Endothelial cell (in vitro differentiated cells): ENCODE data around the gene PLA2G5. TPM values are rescaled to one million over a fixed set of nuclear protein-coding genes. Genes with fewer than 3 reads are reported as not detected.
"Not testable (repeated sequence)": the region's sequence is repeated elsewhere in the genome, so short reads cannot be mapped to it uniquely, and the experiment has no call there.

Experiments used
- DNase-seq: peaks from one replicate; pipeline ENCODE4 v3.0.0; 2021; ENCODE audit warnings: low spot score
- H3K27ac Mint-ChIP-seq: one replicate; pipeline ENCODE4 v1.8.0; 2021; ENCODE audit warnings: mixed read lengths, inconsistent platforms; ENCODE audit not compliant: unreplicated experiment
- H3K27me3 Mint-ChIP-seq: one replicate; pipeline ENCODE4 v1.8.0; 2021; ENCODE audit warnings: mild to moderate bottlenecking, moderate library complexity, mixed read lengths, inconsistent platforms; ENCODE audit not compliant: unreplicated experiment
- H3K36me3 Mint-ChIP-seq: one replicate; pipeline ENCODE4 v1.8.0; 2021; ENCODE audit warnings: mild to moderate bottlenecking, low read depth, mixed read lengths, inconsistent platforms; ENCODE audit not compliant: unreplicated experiment
- H3K4me1 Mint-ChIP-seq: one replicate; pipeline ENCODE4 v1.8.0; 2021; ENCODE audit warnings: mild to moderate bottlenecking, mixed read lengths, inconsistent platforms; ENCODE audit not compliant: unreplicated experiment
- H3K4me3 Mint-ChIP-seq: one replicate; pipeline ENCODE4 v1.8.0; 2021; ENCODE audit warnings: mild to moderate bottlenecking, mixed read lengths, inconsistent platforms; ENCODE audit not compliant: unreplicated experiment
- H3K9me3 Mint-ChIP-seq: one replicate; pipeline ENCODE4 v1.8.0; 2021; ENCODE audit warnings: mixed read lengths, inconsistent platforms; ENCODE audit not compliant: unreplicated experiment
- CTCF ChIP-seq: fragments of 200-600 bp; sonication (generic); IDR thresholded peaks from one replicate; pipeline ENCODE4 v1.5.0; 2021; ENCODE audit warnings: antibody characterized with exemption; ENCODE audit not compliant: unreplicated experiment
- total RNA-seq: library from RNA; stranded (reverse); fragmentation: NEBNext Ultra II Directional; extraction: Animal tissue kit (Norgen Biotek cat#: 25700); gene quantifications from one replicate; pipeline ENCODE4 v1.2.1, GENCODE V29; 2021; ENCODE audit not compliant: unreplicated experiment

The PLA2G5 gene
- total RNA-seq, 1 donor from 2014 or later, result 0.77 TPM

GRCh38 chr1:20037877-20038276, 32.1 kb upstream of the PLA2G5 start:
- TF ChIP-seq CTCF, result no peak
- Mint-ChIP-seq H3K4me3 (no peak overlapping the region), H3K27ac (no peak overlapping the region), H3K4me1 (peaks cover 3% of the 10 kb centered on the region), H3K36me3 (peaks cover 14% of the 10 kb centered on the region), H3K9me3 (no peaks in the 10 kb centered on the region), H3K27me3 (no peaks in the 10 kb centered on the region)
- DNase-seq, result no peak

- H3K36me3 Mint-ChIP-seq, result peaks cover 4% of the 10 kb centered on the region
- H3K4me1 Mint-ChIP-seq, result no peaks in the 10 kb centered on the region
- no peak overlapping the region for H3K4me3 Mint-ChIP-seq
- TF ChIP-seq CTCF, result no peak
- H3K9me3 Mint-ChIP-seq, result no peaks in the 10 kb centered on the region
- H3K27ac Mint-ChIP-seq, result no peak overlapping the region
- no peak for DNase-seq
- no peaks in the 10 kb centered on the region for H3K27me3 Mint-ChIP-seq
Observed at GRCh38 chr1:20047096-20047495, 22.9 kb upstream of the PLA2G5 start.

- no peak for DNase-seq
- Mint-ChIP-seq H3K27me3 (no peaks in the 10 kb centered on the region), H3K4me3 (no peak overlapping the region), H3K9me3 (peaks cover 2% of the 10 kb centered on the region), H3K36me3 (peaks cover 8% of the 10 kb centered on the region), H3K27ac (no peak overlapping the region), H3K4me1 (no peaks in the 10 kb centered on the region)
- TF ChIP-seq CTCF, result no peak
Observed at GRCh38 chr1:20048563-20048962, 21.4 kb upstream of the PLA2G5 start.

GRCh38 chr1:20049056-20049798, 20.8 kb upstream of the PLA2G5 start:
- H3K27me3 Mint-ChIP-seq, H3K4me3 Mint-ChIP-seq, H3K9me3 Mint-ChIP-seq, H3K36me3 Mint-ChIP-seq, DNase-seq, H3K4me1 Mint-ChIP-seq, H3K27ac Mint-ChIP-seq: not testable (repeated sequence)

GRCh38 chr1:20051218-20051829, 18.7 kb upstream of the PLA2G5 start:
- Mint-ChIP-seq H3K4me3 (no peak overlapping the region), H3K4me1 (no peaks in the 10 kb centered on the region), H3K27ac (no peak overlapping the region), H3K36me3 (peaks cover 8% of the 10 kb centered on the region), H3K27me3 (peaks cover under 1% of the 10 kb centered on the region), H3K9me3 (peaks cover 9% of the 10 kb centered on the region)
- DNase-seq, result no peak
- TF ChIP-seq CTCF, result no peak
